ENCODE data around the gene EEF1AKMT1. TPM values are rescaled to one million over a fixed set of nuclear protein-coding genes. Genes with fewer than 3 reads are reported as not detected.
"Not testable (repeated sequence)": the region's sequence is repeated elsewhere in the genome, so short reads cannot be mapped to it uniquely, and the experiment has no call there.

Gene EEF1AKMT1
- total RNA-seq, 1 experiment from 2014 or later = 16.5 TPM

DNA sequence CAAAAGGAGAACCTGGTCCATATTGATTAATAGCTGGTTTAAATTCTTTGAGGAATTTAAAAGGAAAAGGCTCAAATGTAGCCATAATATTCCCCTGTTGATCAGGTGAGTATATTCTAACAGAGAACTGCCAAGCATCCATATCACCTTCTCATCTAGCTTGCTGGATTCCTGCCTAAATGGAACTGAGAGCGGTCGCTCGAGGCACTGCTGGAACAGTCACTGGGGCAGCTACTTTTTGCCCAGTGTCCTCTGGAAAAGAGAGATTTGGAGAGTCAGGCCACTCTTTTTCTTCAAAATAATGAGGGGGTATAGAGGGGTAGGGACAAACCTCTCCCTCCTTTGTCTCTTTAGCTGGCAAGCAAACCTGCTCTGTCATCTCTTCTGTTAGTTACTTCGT lies 89.7 kb downstream of the EEF1AKMT1 start:
- intact Hi-C loops (cut with micrococcal nuclease) = no loop called here
- TF ChIP-seq, protein P1, sequence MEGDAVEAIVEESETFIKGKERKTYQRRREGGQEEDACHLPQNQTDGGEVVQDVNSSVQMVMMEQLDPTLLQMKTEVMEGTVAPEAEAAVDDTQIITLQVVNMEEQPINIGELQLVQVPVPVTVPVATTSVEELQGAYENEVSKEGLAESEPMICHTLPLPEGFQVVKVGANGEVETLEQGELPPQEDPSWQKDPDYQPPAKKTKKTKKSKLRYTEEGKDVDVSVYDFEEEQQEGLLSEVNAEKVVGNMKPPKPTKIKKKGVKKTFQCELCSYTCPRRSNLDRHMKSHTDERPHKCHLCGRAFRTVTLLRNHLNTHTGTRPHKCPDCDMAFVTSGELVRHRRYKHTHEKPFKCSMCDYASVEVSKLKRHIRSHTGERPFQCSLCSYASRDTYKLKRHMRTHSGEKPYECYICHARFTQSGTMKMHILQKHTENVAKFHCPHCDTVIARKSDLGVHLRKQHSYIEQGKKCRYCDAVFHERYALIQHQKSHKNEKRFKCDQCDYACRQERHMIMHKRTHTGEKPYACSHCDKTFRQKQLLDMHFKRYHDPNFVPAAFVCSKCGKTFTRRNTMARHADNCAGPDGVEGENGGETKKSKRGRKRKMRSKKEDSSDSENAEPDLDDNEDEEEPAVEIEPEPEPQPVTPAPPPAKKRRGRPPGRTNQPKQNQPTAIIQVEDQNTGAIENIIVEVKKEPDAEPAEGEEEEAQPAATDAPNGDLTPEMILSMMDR (IDR thresholded peaks at IDR 0.05; ENCODE audit: unreplicated experiment) = no peak
- POLR2A ChIA-PET = interaction anchor here (0.7 kb wide), 1 partner anchor 26 kb away, joined by 3 read pairs; no protein-coding TSS in a partner anchor
- BruUV-seq (replicated peaks) = no TSS peak
- Mint-ChIP-seq H3K4me3 (ENCODE audit: unreplicated experiment) (no peak overlapping the region), H3K27me3 (ENCODE audit: insufficient read depth, unreplicated experiment) (no peaks in the 10 kb centered on the region), H3K9me3 (ENCODE audit: unreplicated experiment) (no peaks in the 10 kb centered on the region), H3K36me3 (ENCODE audit: insufficient read depth, unreplicated experiment) (no peaks in the 10 kb centered on the region), H3K4me1 (ENCODE audit: insufficient read depth, unreplicated experiment) (no peaks in the 10 kb centered on the region), H3K27ac (ENCODE audit: low read depth, unreplicated experiment) (no peak overlapping the region)
- DNase-seq (ENCODE audit: unreplicated experiment) = no peak
- CTCF ChIA-PET = interaction anchor here (0.8 to 1.3 kb wide), 2 partner anchors 18 to 189 kb away, joined by 3 to 5 read pairs; no protein-coding TSS in a partner anchor

DNA sequence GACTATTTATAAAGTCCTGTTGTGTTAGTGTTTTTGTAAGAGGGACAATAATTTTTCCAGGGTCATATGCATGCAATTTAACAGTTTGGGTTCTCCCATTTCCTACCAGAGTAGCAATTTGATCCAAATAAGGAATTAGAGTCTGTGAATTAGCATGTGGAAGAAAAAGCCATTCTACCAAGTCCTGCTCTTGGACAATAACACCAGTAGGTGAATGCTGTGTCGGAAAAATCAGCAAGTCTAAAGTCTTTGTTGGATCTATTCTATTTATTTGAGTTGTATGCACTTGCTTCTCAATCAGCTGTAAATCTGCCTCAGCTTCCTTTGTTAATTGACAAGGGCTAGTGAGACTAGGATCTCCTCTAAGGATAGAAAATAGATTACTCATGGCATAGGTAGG lies 91.7 kb downstream of the EEF1AKMT1 start:
- Mint-ChIP-seq H3K9me3 (ENCODE audit: unreplicated experiment) (no peaks in the 10 kb centered on the region), H3K36me3 (ENCODE audit: insufficient read depth, unreplicated experiment) (no peaks in the 10 kb centered on the region), H3K4me1 (ENCODE audit: insufficient read depth, unreplicated experiment) (no peaks in the 10 kb centered on the region), H3K27ac (ENCODE audit: low read depth, unreplicated experiment) (no peak overlapping the region), H3K27me3 (ENCODE audit: insufficient read depth, unreplicated experiment) (no peaks in the 10 kb centered on the region), H3K4me3 (ENCODE audit: unreplicated experiment) (no peak overlapping the region)
- intact Hi-C loops (cut with micrococcal nuclease) = no loop called here
- ChIA-PET CTCF (interaction anchor here (1.1 kb wide), 1 partner anchor 10 kb away, joined by 4 read pairs; no protein-coding TSS in a partner anchor), POLR2A (interaction anchor here (0.6 kb wide), 1 partner anchor 188 kb away, joined by 3 read pairs; no protein-coding TSS in a partner anchor)
- TF ChIP-seq, protein P1 (IDR thresholded peaks at IDR 0.05; ENCODE audit: unreplicated experiment) = no peak
- DNase-seq (ENCODE audit: unreplicated experiment) = no peak
- no TSS peak for BruUV-seq (replicated peaks)

DNA sequence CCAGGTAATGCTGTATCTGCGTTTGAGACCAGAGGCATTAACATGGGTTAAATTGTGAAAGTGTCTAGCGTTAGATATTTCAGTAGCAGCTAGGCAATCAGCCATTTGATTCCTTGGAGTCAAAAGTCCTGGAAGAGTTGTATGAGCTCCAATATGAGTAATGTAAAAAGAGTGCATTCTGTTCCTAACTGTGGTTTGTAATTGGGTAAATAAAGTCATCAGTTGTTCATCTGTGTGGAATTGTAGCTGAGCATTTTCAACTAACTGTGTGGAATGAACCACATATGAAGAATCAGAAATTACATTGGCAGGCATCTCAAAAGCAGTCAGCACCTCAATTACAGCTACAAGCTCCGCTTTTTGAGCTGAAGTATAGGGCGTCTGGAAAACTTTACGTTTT lies 92.3 kb downstream of the EEF1AKMT1 start:
- H3K9me3 Mint-ChIP-seq (ENCODE audit: unreplicated experiment); BruUV-seq (replicated peaks); H3K4me3 Mint-ChIP-seq (ENCODE audit: unreplicated experiment); DNase-seq (ENCODE audit: unreplicated experiment); H3K27ac Mint-ChIP-seq (ENCODE audit: low read depth, unreplicated experiment); H3K4me1 Mint-ChIP-seq (ENCODE audit: insufficient read depth, unreplicated experiment); intact Hi-C loops (cut with micrococcal nuclease); H3K27me3 Mint-ChIP-seq (ENCODE audit: insufficient read depth, unreplicated experiment); H3K36me3 Mint-ChIP-seq (ENCODE audit: insufficient read depth, unreplicated experiment): not testable (repeated sequence)
- ChIA-PET CTCF (interaction anchor here (0.6 to 1.1 kb wide), 4 partner anchors 9 to 484 kb away, joined by 3 to 6 read pairs (median 4); no protein-coding TSS in a partner anchor), POLR2A (interaction anchor here (0.6 kb wide), 1 partner anchor 1168 kb away, joined by 3 read pairs; no protein-coding TSS in a partner anchor)

DNA sequence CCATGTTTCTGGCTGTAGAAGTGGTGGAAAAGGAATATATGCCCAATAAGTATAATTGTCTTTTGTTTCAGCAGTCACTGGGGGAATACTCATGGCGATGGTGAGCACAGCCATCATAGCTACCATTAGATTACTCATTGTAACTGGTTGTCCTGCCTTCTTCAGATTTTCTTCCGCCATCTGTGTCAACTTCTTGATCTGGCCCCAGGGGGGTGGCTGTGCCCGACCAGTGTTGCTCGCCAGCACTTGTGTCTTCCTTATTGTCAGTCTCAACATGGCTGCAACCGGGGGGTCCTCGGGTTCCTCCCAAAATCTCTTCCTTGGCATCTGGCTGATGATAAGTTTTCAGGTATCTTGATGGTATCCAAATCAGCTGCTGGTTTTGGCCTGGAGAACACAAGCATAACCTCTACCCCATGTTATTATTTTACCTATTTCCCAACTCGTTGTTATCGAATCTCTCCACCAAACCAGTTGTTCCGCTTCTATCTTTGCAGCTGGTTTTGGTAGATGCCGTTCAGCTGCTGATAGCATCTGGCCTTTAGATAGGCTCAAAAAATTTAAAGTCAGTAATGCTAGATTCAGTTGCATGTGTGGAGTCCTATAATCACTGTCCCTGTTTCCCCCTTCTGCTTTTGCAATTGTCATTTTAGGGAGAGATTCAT lies 93.2 kb downstream of the EEF1AKMT1 start:
- ChIA-PET POLR2A (interaction anchor here (0.6 kb wide), 1 partner anchor 214 kb away, joined by 3 read pairs; no protein-coding TSS in a partner anchor), CTCF (interaction anchor here (0.6 to 0.9 kb wide), 3 partner anchors 31 to 483 kb away, joined by 3 to 6 read pairs (median 3); no protein-coding TSS in a partner anchor)
- Mint-ChIP-seq H3K9me3 (ENCODE audit: unreplicated experiment) (no peaks in the 10 kb centered on the region), H3K36me3 (ENCODE audit: insufficient read depth, unreplicated experiment) (no peaks in the 10 kb centered on the region), H3K27ac (ENCODE audit: low read depth, unreplicated experiment) (no peak overlapping the region), H3K27me3 (ENCODE audit: insufficient read depth, unreplicated experiment) (no peaks in the 10 kb centered on the region), H3K4me3 (ENCODE audit: unreplicated experiment) (no peak overlapping the region), H3K4me1 (ENCODE audit: insufficient read depth, unreplicated experiment) (no peaks in the 10 kb centered on the region)
- DNase-seq (ENCODE audit: unreplicated experiment) = no peak
- no TSS peak for BruUV-seq (replicated peaks)
- intact Hi-C loops (cut with micrococcal nuclease) = no loop called here
- TF ChIP-seq, protein P1 (IDR thresholded peaks at IDR 0.05; ENCODE audit: unreplicated experiment) = no peak

Measured in MCF 10A (cell line).